AG04450 (cell line): ENCODE results near the gene ZFP57. TPM values are rescaled to one million over a fixed set of nuclear protein-coding genes. Genes with fewer than 3 reads are reported as not detected.

Source experiments
- CTCF ChIA-PET: fragments of 300-600, 350-600 bp; formaldehyde crosslinking; extraction: SDS; loops from one replicate; lab custom pipeline; 2022; ENCODE audit warnings: antibody characterized with exemption, inconsistent platforms; lab: Charles Lee
- POLR2A ChIA-PET: fragments of 350-600 bp; formaldehyde crosslinking; extraction: SDS; loops from one replicate; lab custom pipeline; 2021; ENCODE audit warnings: antibody characterized with exemption, inconsistent platforms; lab: Yijun Ruan, JAX
- DNase-seq: peaks from one replicate; pipeline ENCODE4 v3.0.0-alpha.2; 2011; ENCODE audit warnings: low read depth, low spot score
- H3K27ac ChIP-seq: one replicate; pipeline ENCODE4 v1.5.1; 2012; ENCODE audit warnings: low read depth, low read length, control low read depth
- H3K27me3 ChIP-seq: one replicate; pipeline ENCODE4 v1.6.0; 2012; ENCODE audit warnings: low read length; ENCODE audit not compliant: control insufficient read depth, insufficient read depth
- H3K4me3 ChIP-seq: 2 replicates; pipeline ENCODE4 v1.5.1; 2011; ENCODE audit warnings: mild to moderate bottlenecking, low read depth, low read length, control low read depth
- H3K9me3 ChIP-seq: 2 replicates; pipeline ENCODE4 v1.5.1; 2012; ENCODE audit warnings: low read length; ENCODE audit not compliant: control insufficient read depth, insufficient read depth
- CTCF ChIP-seq: IDR thresholded peaks from 2 replicates; pipeline ENCODE4 v1.5.1; 2011; ENCODE audit warnings: low read depth, low read length, control low read depth, inconsistent platforms
- polyA plus RNA-seq: library from polyadenylated mRNA; depleted of rRNA; stranded (reverse); fragments of >200 nt; gene quantifications from 2 replicates; pipeline ENCODE4 v1.2.3, GENCODE V29; 2011; rRNA removed
- small RNA-seq: library from RNA; depleted of rRNA; stranded (forward); fragments of <200 nt; gene quantifications from one replicate; pipeline ENCODE3, GENCODE V24; 2012; ENCODE audit warnings: low read depth; ENCODE audit not compliant: insufficient read length

Gene ZFP57
- polyA plus RNA-seq, 1 experiment, result not detected

DNA sequence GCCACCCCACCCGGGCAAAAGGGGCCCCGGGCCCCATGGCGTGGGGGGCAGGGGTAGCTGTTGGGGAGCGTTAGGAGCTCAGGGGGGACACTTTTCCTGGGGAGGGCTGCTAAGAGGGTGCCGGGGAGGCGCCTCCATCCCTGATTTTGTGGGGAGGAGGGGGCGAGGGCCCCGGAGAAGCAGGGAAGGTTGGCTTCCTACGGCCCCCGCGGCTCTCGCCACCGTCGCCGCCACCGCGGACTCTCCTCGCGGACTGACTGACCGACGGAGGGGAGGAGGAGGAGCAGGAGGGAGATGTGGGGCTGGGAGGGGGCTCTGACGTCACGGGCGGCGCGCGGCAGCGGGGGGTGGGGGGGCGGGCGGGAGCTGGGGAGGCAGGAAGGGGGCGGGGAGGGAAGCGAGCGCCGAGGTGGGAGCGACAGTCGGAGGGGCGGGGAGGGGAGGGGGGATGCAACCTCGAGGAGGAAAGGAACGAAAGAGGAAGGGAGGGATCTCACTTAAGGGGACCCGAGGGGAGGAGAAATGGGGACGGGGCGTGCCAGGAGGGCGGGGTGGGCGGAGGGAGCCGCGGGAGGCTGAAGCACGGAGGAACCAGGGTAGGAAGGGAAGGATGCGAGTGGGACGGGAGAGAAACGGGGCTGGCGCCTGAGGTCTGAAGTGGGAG lies 53.1 kb downstream of the ZFP57 start:
- no peaks in the 10 kb centered on the region for H3K27me3 ChIP-seq
- H3K27ac ChIP-seq, result peak overlapping the region; percentile 83
- no peak for TF ChIP-seq CTCF
- peak; percentile 68 for DNase-seq
- CTCF ChIA-PET, result interaction anchor here (0.6 to 13.4 kb wide), 10 partner anchors 10 to 916 kb away, joined by 3 to 281 read pairs (median 4); no protein-coding TSS in a partner anchor
- POLR2A ChIA-PET, result interaction anchor here (0.6 to 1.0 kb wide), 4 partner anchors 13 to 31 kb away, joined by 3 to 6 read pairs (median 4); no protein-coding TSS in a partner anchor
- H3K9me3 ChIP-seq, result no peaks in the 10 kb centered on the region; the same call in 1 of the 2 replicates
- peak overlapping the region; percentile 76 for H3K4me3 ChIP-seq

DNA sequence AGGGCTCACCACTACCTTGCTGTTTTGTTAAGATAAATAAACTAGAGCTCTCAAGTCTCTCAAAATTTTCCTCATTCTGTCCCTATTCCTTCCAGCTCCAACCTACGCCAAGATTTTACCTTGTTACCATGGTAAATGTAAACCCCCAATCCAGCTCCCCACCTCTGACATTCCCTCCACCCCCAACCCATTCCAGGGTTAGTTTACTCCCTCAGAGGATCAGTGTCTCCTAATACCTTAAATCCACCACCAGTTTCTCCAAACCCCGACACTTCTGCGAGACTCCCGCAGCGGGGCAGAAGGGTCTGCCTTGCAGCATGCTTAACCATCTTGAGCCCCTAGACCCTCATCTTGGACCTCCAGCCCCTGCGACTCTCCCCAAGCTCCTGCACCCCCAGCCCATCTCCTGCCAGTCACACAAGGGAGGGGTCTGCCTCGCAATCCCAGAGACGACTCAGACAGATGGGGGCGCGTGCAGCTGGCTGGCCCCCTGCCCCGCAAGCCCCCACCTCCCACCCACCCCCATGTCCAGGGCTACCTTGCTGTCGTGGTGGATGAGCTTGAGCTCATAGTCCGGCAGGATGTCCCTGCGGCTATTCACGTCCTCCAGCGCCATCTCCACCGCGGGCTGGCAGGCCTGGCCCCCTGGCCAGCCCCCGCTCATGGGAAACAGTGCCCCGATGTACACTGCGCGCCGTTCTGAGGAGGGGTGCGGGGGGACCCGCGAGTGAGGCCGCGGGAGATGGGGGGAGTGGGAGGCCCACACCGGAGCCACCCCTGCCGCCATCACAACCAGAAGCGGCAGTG lies 53.8 kb downstream of the ZFP57 start:
- Histone ChIP-seq H3K27me3 (no peaks in the 10 kb centered on the region), H3K9me3 (no peaks in the 10 kb centered on the region), H3K4me3 (peak overlapping the region; percentile 76), H3K27ac (peak overlapping the region; percentile 39)
- POLR2A ChIA-PET, result interaction anchor here (0.6 to 0.9 kb wide), 3 partner anchors 12 to 29 kb away, joined by 3 to 6 read pairs (median 3); no protein-coding TSS in a partner anchor
- CTCF ChIA-PET, result interaction anchor here (0.6 to 13.4 kb wide), 7 partner anchors 11 to 915 kb away, joined by 3 to 281 read pairs (median 4); no protein-coding TSS in a partner anchor
- no peak for TF ChIP-seq CTCF
- DNase-seq, result no peak

- Histone ChIP-seq H3K9me3 (no peaks in the 10 kb centered on the region), H3K4me3 (no peak overlapping the region), H3K27me3 (no peaks in the 10 kb centered on the region), H3K27ac (no peak overlapping the region)
- ChIA-PET POLR2A (no interaction called here), CTCF (interaction anchor here (13.4 kb wide), 1 partner anchor 25 kb away, joined by 281 read pairs; no protein-coding TSS in a partner anchor)
- TF ChIP-seq CTCF, result no peak
- no peak for DNase-seq
Measured at GRCh38 chr6:29625337-29625930, 55.5 kb downstream of the ZFP57 start.

GRCh38 chr6:29624520-29624961 lies 56.4 kb downstream of the ZFP57 start:
- POLR2A ChIA-PET, result no interaction called here
- H3K9me3 ChIP-seq, result no peaks in the 10 kb centered on the region
- no peak overlapping the region for H3K4me3 ChIP-seq
- H3K27ac ChIP-seq, result no peak overlapping the region
- H3K27me3 ChIP-seq, result no peaks in the 10 kb centered on the region
- TF ChIP-seq CTCF, result no peak
- CTCF ChIA-PET, result interaction anchor here (13.4 kb wide), 1 partner anchor 26 kb away, joined by 281 read pairs; no protein-coding TSS in a partner anchor
- no peak for DNase-seq

Small RNAs within 50 kb of the gene (small RNA-seq; reads per million reads assigned to genes)
- not detected for gene SUMO2P1

Other genes with a start within 250 kb of the ZFP57 start
- gene OR10C1, start 241.8 kb downstream of the ZFP57 start, polyA plus RNA-seq, result not detected in 2 replicates
- gene OR11A1, start 224.1 kb downstream of the ZFP57 start, polyA plus RNA-seq, result not detected in 2 replicates
- not detected in 2 replicates for gene OR2H1, start 224.0 kb downstream of the ZFP57 start, polyA plus RNA-seq
- gene MAS1L, start 193.2 kb downstream of the ZFP57 start, polyA plus RNA-seq, result not detected in 2 replicates
- gene UBD, start 121.4 kb downstream of the ZFP57 start, polyA plus RNA-seq, result not detected in 2 replicates
- gene OR2H2, start 96.0 kb downstream of the ZFP57 start, polyA plus RNA-seq, result not detected in 2 replicates
- gene GABBR1, start 48.0 kb downstream of the ZFP57 start, polyA plus RNA-seq, result 14.6 and 16.5 TPM in 2 replicates
- gene MOG, start 24.1 kb downstream of the ZFP57 start, polyA plus RNA-seq, result not detected in 2 replicates
- 0.12 TPM in 1 of 2 replicates, not detected in the other for gene HLA-F, start 42.3 kb upstream of the ZFP57 start, polyA plus RNA-seq
- gene HLA-G, start 146.7 kb upstream of the ZFP57 start, polyA plus RNA-seq, result not detected in 2 replicates